Small intestine (tissue), 7 donors: ENCODE data around the gene SIAH1. TPM values are rescaled to one million over a fixed set of nuclear protein-coding genes. Genes with fewer than 3 reads are reported as not detected.
"Not testable (repeated sequence)": the region's sequence is repeated elsewhere in the genome, so short reads cannot be mapped to it uniquely, and the experiment has no call there.

Source experiments
- DNase-seq, 2 donors: peaks; one replicate each; pipeline versions ENCODE4 v3.0.0 to v3.0.0-alpha.2; 2013
- FAIRE-seq: peaks from 2 replicates; lab custom pipeline; 2012; peaks lifted over from hg19 to GRCh38; lab: Jason Lieb, UNC
- H3K27ac ChIP-seq, 3 donors: one replicate each; pipeline ENCODE4 v1.5.1; 2013; ENCODE audit warnings: low read length in 2 of 3, mild to moderate bottlenecking in 2 of 3, control low read depth in 1 of 3, inconsistent platforms in 1 of 3, low read depth in 1 of 3, moderate library complexity in 1 of 3
- H3K27me3 ChIP-seq, 3 donors: one replicate each; pipeline ENCODE4 v1.6.1; 2013; ENCODE audit warnings: low read length in 3 of 3, inconsistent platforms in 1 of 3; ENCODE audit not compliant: control insufficient read depth in 3 of 3, insufficient read depth in 3 of 3
- H3K36me3 ChIP-seq, 3 donors: one replicate each; pipeline ENCODE4 v1.6.1; 2013; ENCODE audit warnings: low read length in 3 of 3, inconsistent platforms in 1 of 3, low read depth in 1 of 3, mild to moderate bottlenecking in 1 of 3, moderate library complexity in 1 of 3; ENCODE audit not compliant: control insufficient read depth in 3 of 3, insufficient read depth in 2 of 3
- H3K4me1 ChIP-seq, 3 donors: one replicate each; pipeline ENCODE4 v1.6.1; 2013; ENCODE audit warnings: low read length in 2 of 3, inconsistent platforms in 1 of 3, low read depth in 1 of 3, mild to moderate bottlenecking in 1 of 3, moderate library complexity in 1 of 3; ENCODE audit not compliant: control insufficient read depth in 3 of 3, insufficient read depth in 2 of 3
- H3K4me3 ChIP-seq, 3 donors: one replicate each; pipeline ENCODE4 v1.5.1; 2013; ENCODE audit warnings: low read length in 3 of 3, control low read depth in 1 of 3, inconsistent platforms in 1 of 3, low read depth in 1 of 3, mild to moderate bottlenecking in 1 of 3, moderate library complexity in 1 of 3
- H3K9me3 ChIP-seq, 2 donors: one replicate each; pipeline ENCODE4 v1.6.1; 2013; ENCODE audit warnings: low read depth in 1 of 2, low read length in 1 of 2; ENCODE audit not compliant: control insufficient read depth in 2 of 2, insufficient read depth in 1 of 2
- WGBS, 3 donors: extraction: QIAGEN DNeasy Blood & Tissue Kit; methylation state at CpG; one replicate each; pipeline ENCODE4 v1.1.7; 2013; 5-methylcytosine and 5-hydroxymethylcytosine counted together
- polyA plus RNA-seq, 4 donors: library from polyadenylated mRNA; stranded (reverse) in 3 of 4; unstranded in 1 of 4; fragments of 200-250 nt in 3 of 4; fragments of 120-200 nt in 1 of 4; gene quantifications; one replicate each; pipeline versions ENCODE4 v1.2.1 to v1.2.3, GENCODE V29; 2013
- donor health status: healthy with polysubstance abuse.
- donor health status: control.
- donor health status: control.
- donor health status: Bipolar disorder and iron deficiency.
- donor health status: healthy.

The SIAH1 gene
- polyA plus RNA-seq, 4 donors, result 18.8 to 40.1 (median 20.5) TPM

DNA sequence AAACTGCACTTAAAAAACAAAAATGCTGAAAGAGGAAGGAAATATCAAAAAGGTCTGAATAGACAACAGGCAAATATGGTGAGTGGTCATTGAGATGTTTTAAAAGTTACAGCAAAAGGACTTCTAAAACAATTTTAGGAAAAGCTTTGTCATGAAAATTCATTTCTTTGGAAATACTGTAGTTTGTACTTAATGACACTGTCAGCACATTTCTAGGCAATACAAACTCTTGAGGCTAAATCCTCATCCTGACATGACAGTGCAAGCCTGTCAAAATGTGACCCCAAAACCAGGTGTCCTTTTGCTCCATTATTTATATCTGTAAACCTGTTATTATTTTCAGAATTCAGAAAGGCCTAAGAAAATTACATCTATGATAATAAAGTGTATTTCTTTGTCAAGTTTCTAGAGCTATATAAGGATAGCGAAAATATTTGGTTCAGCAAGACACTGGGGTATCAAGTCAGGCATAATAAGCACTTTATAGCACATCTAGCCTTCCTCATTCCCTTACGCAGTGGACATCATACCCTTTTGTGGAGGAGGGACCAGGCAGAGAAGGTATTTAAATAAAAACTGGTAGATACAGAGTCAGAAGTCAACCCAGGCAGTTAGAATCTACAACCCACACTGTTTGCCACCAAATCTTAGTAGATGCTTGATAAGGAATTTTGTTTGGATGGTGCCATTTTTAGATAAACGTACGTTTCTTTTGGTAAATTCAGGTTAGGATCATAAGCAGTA, 28.4 kb downstream of the SIAH1 start:
- Histone ChIP-seq H3K4me3 (no peak overlapping the region), H3K27me3 (no peaks in the 10 kb centered on the region), H3K36me3 (peaks cover 3 to 26% (median 8%) of the 10 kb centered on the region in 3 donors), H3K4me1 (peaks cover 0 to 2% (median 0%) of the 10 kb centered on the region in 3 donors), H3K27ac (no peak overlapping the region), H3K9me3 (no peaks in the 10 kb centered on the region)
- FAIRE-seq (no peak), DNase-seq (no peak)
- 85 to 89% (median 86%) methylated on average over 4 of the region's 4 CpGs for WGBS, 3 donors

- Histone ChIP-seq H3K9me3 (no peaks in the 10 kb centered on the region), H3K27ac (no peak overlapping the region), H3K27me3 (no peaks in the 10 kb centered on the region), H3K4me3 (no peak overlapping the region), H3K36me3 (peaks cover 7 to 33% (median 14%) of the 10 kb centered on the region in 3 donors), H3K4me1 (peaks cover 0 to 2% (median 0%) of the 10 kb centered on the region in 3 donors)
- DNase-seq, result no peak
- WGBS, 3 donors, result 88 to 95% (median 93%) methylated on average over 11 of the region's 11 CpGs
- FAIRE-seq, result no peak
Measured at GRCh38 chr16:48354877-48355855, 30.0 kb downstream of the SIAH1 start.

DNA sequence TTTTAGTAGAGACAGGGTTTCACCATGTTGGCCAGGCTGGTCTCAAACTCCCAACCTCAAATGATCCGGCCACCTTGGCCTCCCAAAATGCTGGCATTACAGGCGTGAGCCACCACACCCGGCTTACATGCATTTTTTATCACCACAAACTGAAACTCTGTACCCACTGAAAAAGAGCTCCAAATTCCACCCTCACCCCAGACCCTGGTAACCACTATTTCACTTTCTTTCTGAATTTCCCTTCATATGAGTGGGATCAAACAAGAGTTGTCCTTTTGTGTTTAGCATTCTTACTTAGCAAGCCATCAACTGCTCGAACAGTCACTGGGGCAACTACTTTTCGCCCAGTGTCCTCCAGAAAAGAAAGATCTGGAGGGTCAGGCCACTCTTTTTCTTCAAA, 30.8 kb downstream of the SIAH1 start:
- H3K9me3 ChIP-seq, DNase-seq, FAIRE-seq, H3K4me1 ChIP-seq, H3K27me3 ChIP-seq, H3K27ac ChIP-seq, H3K4me3 ChIP-seq: not testable (repeated sequence)
- 90 to 96% (median 94%) methylated on average over 5 of the region's 5 CpGs for WGBS, 3 donors
- peaks cover 8 to 39% (median 14%) of the 10 kb centered on the region in 3 donors for H3K36me3 ChIP-seq

- no peaks in the 10 kb centered on the region for H3K9me3 ChIP-seq
- H3K27ac ChIP-seq, result no peak overlapping the region
- no peak overlapping the region for H3K4me3 ChIP-seq
- peaks cover 0 to 2% (median 0%) of the 10 kb centered on the region in 3 donors for H3K4me1 ChIP-seq
- no peaks in the 10 kb centered on the region for H3K27me3 ChIP-seq
- peaks cover 8 to 39% (median 14%) of the 10 kb centered on the region in 3 donors for H3K36me3 ChIP-seq
- peak; percentile 83 to 88 for DNase-seq
- 14 to 28% (median 19%) methylated on average over 7 of the region's 7 CpGs for WGBS, 3 donors
- FAIRE-seq, result no peak
Measured at GRCh38 chr16:48353565-48354163, 31.5 kb downstream of the SIAH1 start.

DNA sequence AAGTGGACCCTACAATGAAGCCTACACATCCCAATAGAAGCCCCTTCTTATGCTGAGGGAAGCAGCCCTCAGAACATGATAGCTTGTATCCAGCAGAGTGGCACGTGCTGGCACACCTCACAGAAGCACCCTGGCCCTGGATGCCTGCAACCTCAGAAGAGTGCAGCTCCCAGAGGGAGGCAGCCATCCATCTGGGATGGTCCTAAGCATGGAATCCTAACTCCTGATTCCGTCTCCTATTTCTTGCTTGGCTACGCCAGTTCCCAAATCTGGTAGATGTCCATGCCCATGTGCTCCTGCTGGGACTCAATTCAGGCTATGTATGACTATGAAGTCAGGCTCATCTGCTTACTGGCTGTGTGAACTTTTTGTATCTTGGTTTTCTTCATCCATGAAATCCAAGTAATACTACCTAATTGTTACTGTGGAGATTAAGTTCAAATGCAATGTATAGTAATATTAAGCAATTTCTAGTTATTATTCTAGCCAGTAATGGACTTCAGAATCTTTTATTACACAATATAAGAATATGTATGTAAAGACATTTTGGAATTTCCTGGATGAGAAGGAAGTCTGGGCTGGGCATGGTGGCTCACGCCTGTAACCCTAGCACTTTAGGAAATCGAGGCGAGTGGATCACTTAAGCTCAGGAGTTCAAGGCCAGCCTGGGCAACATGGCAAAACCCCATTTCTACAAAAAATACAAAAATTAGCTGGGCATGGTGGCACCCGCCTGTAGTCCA, 32.4 kb downstream of the SIAH1 start:
- FAIRE-seq (no peak), DNase-seq (no peak)
- no peak overlapping the region for H3K27ac ChIP-seq
- peaks cover 0 to 2% (median 0%) of the 10 kb centered on the region in 3 donors for H3K4me1 ChIP-seq
- H3K27me3 ChIP-seq, result no peaks in the 10 kb centered on the region
- no peaks in the 10 kb centered on the region for H3K9me3 ChIP-seq
- no peak overlapping the region for H3K4me3 ChIP-seq
- 82 to 87% (median 82%) methylated on average over 7 of the region's 7 CpGs for WGBS, 3 donors
- H3K36me3 ChIP-seq, result peaks cover 11 to 39% (median 14%) of the 10 kb centered on the region in 3 donors

GRCh38 chr16:48350736-48351135, 34.5 kb downstream of the SIAH1 start:
- no peak for FAIRE-seq
- DNase-seq, result no peak
- no peaks in the 10 kb centered on the region for H3K27me3 ChIP-seq
- no peaks in the 10 kb centered on the region for H3K9me3 ChIP-seq
- WGBS, 3 donors, result 67 to 74% (median 71%) methylated on average over 3 of the region's 3 CpGs
- H3K36me3 ChIP-seq, result peaks cover 11 to 49% (median 14%) of the 10 kb centered on the region in 3 donors
- H3K4me3 ChIP-seq, result no peak overlapping the region
- no peak overlapping the region for H3K27ac ChIP-seq
- H3K4me1 ChIP-seq, result peaks cover 0 to 3% (median 0%) of the 10 kb centered on the region in 3 donors

DNA sequence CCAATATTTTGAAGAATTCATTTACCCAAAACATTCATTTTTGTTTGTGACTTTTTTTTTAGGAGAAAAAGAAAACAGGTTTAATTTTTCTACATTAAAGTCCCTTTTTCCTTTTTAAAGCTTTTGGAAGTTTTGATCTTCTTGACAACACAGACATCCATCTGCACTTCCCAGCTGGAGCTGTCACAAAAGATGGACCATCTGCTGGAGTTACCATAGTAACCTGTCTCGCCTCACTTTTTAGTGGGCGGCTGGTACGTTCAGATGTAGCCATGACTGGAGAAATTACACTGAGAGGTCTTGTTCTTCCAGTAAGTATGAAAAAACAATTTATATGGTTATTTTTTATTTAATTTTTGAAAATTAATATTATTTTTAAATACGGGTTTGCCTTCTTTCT, 37.2 kb downstream of the SIAH1 start:
- Histone ChIP-seq H3K4me1 (peaks cover 0 to 3% (median 0%) of the 10 kb centered on the region in 3 donors), H3K27ac (no peak overlapping the region), H3K4me3 (no peak overlapping the region), H3K9me3 (no peaks in the 10 kb centered on the region), H3K36me3 (peaks cover 11 to 49% (median 15%) of the 10 kb centered on the region in 3 donors), H3K27me3 (no peaks in the 10 kb centered on the region)
- FAIRE-seq (no peak), DNase-seq (no peak)
- 91 to 98% (median 95%) methylated on average over 4 of the region's 4 CpGs for WGBS, 3 donors
